ENCODE results near the gene TPR.
"Not testable (repeated sequence)": the region's sequence is repeated elsewhere in the genome, so short reads cannot be mapped to it uniquely, and the experiment has no call there.

Gene TPR

DNA sequence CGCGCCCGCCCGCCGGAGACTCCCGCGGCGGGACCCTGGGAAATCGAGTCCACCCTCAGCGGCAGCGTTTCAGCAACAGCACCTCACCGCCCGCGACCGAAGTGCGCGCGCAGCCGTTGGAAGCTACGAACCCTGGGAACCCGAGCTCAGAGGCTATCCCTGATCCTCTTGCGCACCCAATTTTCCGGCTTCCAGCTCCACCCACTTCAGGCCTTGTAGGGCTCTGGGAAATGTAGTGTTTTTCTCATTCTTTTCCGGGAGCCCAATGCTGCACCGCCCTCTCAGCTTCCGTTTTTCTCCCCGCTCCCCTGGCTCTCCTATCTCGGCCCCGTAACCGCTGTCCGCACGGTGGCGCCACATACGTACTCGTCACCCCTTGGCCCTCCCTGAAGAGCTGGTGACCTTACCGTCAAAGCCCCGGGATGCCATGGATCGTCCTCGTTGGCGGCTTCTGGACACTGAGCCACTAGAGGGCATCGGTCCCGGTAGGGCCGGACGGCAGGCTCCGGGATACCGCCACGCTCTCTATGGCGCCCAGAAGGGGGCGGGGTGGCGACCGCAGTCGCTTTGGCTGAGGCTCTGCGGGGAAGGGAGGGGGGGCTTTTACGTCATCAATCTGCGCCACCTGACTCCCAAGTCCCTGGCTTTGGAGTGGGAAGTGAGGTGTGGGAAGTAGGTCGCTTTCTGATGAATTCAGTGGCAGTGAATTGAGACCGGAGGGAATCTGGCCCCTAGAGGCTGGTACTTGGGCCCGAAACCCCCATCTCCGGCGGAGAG lies at the start of gene TPR, which contains the start of gene ODR4:
TSS of gene TPR (minus strand) at position 102 of the 777 bp plus-strand sequence. CDS start 225 bp downstream, outside the sequence.
TSS of gene ODR4 (plus strand) at position 687 of the 777 bp plus-strand sequence. CDS start 3,948 bp downstream, outside the sequence.
- peak; percentile 97 for DNase-seq (ENCODE audit: low spot score)

DNA sequence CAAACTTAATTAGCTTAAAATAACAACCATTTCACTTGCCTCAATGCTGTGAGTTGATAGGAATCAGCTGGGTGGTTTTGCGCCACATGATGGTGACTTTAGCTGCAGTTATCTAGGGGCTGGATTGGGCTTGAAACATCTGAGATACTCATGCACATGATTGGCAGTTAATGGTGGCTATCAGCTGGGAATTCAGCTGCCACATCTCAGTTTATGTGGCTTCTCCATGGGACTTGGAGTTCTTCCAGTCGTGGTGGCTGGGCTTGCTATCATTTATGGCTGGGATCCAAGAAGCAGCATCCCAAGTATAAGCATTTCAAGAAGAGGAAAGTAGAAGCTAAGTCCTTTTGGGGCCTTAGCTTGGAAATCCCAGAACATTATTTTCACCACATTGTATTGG lies 49.5 kb upstream of the TPR start:
- DNase-seq (ENCODE audit: low spot score), result no peak

DNA sequence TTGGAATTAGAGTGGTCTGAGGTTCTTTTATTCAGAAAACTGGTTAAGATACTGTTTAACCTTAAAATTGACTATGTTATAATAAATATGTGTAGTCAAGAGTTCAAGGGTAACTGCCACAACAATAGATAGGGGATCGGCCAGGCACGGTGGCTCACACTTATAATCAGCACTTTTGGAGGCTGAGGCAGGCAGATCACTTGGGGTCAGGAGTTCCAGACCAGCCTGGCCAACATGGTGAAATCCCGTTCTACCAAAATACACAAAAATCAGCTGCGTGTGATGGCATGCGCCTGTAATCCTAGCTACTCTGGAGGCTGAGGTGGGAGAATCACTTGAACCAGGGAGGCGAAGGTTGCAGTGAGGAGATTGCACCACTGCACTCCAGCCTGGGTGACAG lies 46.4 kb upstream of the TPR start:
- DNase-seq (ENCODE audit: low spot score), result no peak

DNA sequence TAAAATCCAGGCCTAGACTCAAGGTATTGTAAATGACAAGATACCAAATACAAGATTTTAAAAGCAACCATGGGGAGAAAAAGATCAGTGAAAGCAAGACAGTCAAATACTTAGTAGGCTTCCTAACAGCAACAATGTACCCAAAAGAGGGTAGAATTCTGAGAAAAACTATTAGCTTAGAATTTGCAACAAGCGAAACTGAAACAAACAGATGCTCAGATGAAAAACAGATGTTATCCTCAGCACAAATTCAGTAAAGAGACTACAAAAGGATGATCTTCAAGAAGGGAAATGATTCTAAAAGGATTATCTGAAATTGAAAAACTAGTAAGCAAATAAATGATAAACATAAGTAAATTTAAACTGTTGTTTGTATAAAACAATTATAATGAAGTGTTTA lies 45.9 kb upstream of the TPR start:
- DNase-seq (ENCODE audit: low spot score), result peak; percentile 23

DNA sequence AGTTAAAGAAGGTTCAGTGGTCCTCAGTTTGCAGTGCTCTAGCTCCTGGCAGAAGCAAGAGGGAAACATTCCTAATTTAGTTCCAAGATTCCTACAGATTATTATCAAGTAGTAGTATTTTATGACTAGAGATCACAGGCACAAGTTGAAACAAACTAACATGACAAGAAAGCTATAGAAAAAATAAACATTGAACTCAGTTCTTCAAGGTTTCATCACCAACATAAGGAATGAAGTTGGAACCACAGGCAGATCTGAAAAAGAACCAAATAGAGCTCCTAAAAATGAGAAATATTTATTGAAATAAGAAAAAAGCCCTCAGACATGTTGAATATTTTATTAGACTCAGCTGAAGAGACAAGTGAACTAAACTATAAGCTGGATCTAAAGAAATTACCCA lies 45.3 kb upstream of the TPR start:
- no peak for DNase-seq (ENCODE audit: low spot score)

DNA sequence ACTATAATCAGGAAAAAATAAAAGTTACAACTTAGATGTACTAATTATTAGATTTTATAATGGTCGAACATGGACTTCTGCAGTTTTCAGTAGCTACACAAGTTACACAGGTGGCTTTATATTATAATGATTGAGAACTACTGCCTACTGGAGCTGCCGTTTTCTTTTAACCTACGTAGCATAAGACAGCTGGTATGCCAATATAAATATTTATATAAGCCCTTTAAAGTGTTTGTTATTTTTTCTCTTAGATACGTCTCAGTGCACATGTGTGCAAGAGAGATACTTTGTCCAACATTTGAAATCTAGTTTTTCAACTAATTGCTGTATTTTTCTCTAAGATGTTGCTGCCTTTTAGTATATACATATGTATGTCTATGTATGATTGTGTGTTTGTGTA lies 43.5 kb upstream of the TPR start:
- no peak for DNase-seq (ENCODE audit: low spot score)

DNA sequence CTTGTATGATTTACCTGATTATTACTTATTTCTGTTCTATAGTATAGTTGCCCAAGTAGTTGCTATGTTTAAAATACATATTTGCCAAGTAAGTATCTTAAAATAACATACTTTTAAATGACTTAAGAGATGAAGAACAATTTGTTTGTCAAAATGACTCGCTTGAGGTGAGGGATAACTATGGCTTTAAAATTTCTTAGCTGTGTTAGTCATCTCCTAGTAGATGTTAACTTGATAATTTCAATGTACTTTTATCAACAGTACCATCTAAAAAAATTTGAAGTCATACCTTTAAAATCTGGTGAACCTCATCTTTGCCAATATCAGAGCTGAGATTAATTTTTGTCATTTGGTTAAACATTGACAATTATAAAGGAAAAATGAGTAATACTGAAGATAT lies 38.3 kb upstream of the TPR start:
- DNase-seq (ENCODE audit: low spot score), result no peak

DNA sequence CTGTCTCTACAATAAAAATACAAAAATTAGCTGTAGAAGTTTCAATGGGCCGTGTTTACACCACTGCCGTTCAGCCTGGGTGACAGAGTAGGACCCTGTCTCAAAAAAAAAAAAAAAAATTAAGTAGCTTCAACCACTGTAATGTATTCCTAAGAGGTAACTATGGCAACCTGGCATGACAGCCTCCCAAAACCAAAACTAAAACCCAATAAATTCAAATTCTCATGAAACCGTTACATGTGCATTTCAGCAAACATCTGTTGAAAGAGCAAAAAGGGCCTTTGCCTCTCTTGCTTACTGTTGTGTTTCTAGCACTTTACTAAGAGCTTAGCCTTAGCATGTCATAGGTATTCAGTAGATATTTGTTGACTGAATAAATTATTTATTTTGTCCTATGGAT lies 34.0 kb upstream of the TPR start:
- no peak for DNase-seq (ENCODE audit: low spot score)

DNA sequence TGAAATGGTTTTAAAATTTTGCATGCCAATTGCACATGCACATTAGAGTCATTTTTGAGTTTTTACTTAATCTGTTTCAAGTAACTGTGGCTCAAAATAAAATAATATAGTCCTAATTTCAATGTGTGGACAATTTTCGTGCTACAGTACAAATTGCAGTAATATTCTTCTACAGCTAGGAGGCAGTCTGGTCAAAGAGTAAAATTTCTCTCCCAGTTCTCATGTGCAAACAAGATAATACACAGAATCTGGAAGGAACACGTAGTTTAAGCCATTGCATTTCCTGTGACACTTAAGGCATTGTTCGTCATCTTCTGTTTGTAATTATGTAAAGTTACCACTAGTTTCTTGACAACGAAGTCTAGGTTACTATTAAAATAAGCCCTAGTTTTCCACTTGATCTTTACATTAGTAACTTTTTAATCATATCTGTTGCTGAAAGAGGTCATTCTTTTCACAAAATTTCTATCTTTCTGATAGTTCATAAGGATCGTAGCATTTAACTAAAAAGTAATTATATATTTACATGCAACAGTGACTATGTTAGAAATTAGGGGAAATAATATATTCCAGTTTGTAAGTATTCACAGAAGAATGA lies 29.5 kb upstream of the TPR start:
- peak; percentile 63 for DNase-seq (ENCODE audit: low spot score)

DNA sequence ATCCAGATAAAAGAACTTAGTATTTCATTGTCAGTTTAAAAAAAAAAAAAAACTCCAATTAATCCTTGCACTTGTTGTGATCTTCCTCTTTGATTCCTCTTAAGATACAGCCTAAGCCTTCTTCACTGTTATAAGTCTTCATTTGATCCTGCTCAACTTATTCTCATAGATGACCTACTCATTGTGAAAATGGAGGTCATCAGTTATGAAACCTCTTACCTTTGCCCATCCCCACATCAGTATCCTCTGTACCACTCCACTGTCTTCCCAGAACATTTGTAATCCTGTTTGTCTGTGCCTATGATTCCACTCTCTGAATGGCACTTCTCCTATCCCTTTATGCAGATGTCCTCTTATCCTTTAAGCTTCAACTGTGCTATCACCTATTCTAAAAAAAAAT lies 28.6 kb upstream of the TPR start:
- DNase-seq (ENCODE audit: low spot score), result no peak

DNA sequence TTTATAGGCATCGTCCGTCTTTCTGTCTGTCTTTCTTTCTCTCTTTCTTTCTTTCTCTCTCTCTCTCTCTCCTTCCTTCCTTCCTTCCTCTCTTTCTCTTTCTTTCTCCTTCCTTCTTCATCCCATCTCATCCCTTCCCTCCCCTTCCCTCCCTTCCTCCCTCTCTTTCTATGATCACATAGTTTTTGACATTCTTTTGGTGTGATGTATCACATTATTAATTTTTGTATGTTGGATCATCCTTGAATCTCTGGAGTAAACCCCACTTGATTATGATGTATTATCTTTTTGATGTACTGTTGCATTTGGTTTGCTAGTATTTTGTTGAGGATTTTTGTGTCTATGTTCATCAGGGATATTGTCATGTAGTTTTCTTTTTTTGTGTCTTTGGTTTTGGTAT lies 26.4 kb upstream of the TPR start:
- not testable (repeated sequence) for DNase-seq (ENCODE audit: low spot score)

DNA sequence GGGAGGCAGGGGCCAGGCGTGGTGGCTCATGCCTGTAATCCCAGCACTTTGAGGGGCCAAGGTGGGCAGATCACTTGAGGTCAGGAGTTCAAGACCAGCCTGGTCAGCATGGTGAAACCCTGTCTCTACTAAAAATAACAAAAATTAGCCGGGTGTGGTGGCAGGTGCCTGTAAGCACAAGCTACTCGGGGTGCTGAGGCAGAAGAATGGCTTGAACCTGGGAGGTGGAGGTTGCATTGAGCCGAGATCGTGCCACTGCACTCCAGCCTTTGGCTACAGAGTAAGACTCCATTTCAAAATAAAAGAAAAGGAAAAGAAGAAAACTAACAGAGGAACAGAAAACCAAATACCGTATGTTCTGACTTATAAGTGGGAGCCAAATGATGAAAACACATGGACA lies 17.7 kb upstream of the TPR start:
- not testable (repeated sequence) for DNase-seq (ENCODE audit: low spot score)

DNA sequence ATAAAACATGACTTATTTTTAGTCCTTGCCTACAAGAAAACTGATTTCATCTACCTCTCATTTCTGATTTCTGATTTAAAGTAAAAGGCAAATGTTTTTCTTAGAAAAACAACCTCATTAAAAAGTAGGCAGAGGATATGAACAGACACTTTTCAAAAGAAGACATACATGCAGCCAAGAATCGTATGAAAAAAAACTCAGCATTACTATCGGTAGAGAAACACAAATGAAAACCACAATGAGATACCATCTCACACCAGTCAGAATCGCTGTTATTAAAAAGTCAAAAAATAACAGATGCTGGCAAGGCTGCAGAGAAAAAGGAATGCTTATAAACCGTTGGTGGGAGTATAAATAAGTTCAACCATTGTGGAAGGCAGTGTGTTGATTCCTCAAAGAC lies 16.8 kb upstream of the TPR start:
- DNase-seq (ENCODE audit: low spot score), result no peak

DNA sequence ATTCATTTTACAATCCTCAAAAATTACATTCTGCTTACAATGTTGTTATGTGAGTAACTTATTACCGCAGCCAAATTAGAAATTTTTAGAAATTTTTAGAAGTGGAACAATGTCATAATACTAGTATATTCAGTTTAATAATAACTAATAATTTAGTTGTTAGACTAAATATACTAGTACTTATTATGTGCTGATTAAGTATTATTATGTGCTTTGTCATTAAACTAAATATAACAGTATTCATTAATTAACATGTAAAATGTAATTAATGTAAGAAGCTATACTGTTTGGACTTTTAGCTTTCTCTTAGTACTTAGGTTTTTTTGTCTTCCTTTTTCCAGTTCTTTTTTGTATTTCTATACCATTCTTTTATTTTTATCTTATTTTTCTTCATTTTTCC lies 15.9 kb upstream of the TPR start:
- no peak for DNase-seq (ENCODE audit: low spot score)

DNA sequence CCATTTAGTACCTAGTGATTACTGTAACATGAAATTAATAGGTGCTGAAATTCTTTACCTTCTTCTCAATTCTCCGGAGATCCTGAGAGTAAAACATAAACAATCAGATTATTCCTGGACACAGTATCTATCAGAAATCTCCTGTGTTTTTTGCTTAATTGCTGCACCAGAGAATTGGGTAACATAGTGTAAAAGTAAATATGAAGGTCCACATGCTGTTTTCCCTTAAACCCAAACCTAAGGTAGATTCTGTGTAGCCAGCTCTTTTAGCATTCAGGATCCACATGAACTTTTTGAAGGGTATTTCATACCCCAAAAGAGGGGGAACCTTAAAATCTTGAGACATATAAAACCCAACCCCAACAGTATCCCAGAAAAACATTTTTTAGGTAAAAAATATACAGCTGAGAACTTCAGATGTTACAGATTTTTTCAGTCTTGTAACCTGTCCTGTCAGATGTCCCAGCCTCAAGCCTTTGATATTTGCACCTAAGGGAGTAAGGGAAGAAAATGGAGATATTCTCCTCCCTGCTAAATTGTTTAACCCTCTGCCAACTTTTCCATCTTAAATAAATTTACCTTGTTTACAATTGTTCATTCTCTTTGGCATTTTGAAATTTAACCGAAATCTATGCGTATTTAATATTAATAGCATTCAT lies 11.8 kb upstream of the TPR start:
- no peak for DNase-seq (ENCODE audit: low spot score)

DNA sequence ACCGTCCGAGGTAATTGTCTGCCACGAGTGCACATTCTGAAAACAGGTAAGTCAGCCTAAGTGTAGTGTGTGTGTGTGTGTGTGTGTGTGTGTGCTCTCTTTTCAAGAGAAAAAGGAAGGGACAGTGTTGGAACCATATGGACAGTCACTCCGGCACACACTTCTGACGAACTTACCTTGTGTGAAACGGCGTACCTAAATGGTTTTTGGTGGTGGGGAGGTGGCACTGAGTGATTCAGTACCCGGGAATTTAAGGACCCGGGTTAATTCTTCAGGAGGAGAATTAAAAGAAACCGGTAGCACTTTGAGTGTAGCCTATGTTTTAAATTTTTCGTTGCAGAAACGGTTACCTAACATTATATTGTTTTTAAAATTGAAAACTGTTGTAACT lies 871 bp upstream of the TPR start:
- DNase-seq (ENCODE audit: low spot score), result no peak

DNA sequence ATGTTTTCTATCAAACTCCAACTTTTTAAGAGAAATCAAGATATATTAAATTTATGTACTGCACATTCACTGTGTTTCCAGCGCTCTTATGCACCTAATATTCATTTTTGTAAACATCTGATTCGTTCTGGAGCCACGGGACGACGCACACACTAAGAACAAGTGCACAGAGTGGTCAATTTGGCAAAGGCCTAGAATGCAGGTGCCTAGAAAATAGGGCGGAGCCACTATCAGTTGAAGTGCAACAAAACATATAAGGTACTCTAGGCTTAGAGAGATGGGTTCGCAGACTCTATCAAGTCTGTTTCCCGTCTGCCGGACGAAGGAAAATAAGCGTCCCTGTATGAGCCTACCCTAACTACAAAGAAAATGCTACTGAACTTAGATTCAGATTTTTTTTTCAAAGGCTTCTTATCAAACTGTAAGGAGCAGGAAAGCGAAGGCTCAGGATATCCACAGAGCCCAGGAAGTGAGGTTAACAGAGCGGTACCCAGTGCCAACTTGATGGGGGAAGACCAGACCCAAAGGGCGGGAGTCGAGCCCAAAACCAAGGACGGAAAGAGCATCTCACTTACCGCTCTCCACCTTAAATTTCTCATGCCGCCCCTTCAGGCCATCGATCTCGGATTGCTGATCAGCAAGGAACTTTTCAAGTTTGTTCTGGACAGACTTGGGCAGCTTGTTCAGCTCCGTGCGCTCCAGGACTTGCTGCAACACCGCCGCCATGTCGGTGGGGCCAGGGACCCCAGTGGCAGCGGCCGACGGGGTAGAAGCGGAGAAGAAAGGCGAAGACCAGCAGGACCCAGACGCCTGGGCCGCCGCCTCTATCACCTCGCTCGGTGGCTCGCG lies 526 bp downstream of the TPR start:
- peak; percentile 40 for DNase-seq (ENCODE audit: low spot score)

DNA sequence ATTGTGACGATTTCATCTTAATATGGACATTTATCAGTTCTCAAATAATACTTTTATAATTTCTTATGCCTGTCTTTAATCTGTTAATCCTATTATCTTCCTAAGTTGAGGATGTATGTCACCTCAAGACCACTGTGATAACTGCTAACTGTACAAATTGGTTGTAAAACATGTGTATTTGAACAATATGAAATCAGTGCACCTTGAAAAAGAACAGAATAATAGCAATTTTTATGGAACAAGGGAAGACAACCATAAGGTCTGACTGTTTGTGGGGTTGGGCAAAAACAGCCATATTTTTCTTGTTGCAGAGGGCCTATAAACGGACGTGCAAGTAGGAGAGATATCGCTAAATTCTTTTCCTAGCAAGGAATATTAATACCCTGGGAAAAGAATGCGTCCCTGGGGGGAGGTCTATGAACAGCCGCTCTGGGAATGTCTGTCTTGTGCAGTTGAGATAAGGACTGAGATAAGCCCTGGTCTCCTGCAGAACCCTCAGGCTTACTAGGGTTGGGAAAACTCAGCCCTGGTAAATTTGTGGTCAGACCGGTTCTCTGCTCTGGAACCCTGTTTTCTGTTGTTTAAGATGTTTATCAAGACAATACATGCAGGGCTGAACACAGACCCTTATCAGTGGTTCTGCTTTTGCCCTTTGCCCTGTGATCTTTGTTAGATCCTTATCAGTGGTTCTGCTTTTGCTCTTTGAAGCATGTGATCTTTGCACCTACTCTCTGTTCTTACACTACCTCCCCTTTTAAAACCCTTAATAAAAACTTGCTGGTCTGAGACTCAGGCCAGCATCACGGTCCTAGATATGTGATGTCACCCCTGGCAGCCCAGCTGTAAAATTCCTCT lies 27.0 kb downstream of the TPR start:
- not testable (repeated sequence) for DNase-seq (ENCODE audit: low spot score)

DNA sequence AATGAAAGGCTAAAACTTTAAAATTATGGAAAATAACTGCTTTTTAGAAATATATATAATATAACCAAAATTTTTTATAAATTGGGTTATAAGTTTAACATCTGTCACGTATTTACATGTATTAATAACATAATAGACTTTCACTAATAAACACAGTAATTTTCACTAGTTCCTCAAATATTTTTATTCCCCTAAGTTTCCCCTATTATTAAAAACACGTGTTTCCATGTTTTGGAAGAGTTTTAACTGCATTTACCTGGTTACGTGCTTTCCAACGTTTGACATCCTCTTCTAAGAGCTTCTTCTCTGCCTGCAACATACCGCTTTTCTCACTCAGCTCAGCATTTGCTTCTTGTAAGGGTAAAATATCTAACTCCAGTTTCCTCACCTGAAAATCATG lies 34.3 kb downstream of the TPR start:
- no peak for DNase-seq (ENCODE audit: low spot score)

DNA sequence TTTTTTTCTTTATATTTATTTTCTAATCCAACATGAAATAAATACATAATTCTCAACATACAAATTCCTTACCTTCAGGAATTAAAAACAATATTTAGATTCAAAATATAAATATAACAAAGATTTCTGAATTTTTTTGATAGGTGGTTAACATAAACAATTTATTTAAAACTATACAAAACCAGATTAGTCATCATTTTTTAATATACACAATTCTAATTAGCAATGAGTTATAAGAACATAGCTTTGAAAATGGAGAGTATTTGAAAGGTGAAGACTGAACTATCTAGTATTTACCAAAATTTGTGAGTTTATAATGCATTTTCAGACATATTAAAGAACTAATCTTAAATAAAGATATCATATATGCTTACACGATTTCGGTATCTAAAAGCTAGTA lies 37.5 kb downstream of the TPR start:
- no peak for DNase-seq (ENCODE audit: low spot score)

DNA sequence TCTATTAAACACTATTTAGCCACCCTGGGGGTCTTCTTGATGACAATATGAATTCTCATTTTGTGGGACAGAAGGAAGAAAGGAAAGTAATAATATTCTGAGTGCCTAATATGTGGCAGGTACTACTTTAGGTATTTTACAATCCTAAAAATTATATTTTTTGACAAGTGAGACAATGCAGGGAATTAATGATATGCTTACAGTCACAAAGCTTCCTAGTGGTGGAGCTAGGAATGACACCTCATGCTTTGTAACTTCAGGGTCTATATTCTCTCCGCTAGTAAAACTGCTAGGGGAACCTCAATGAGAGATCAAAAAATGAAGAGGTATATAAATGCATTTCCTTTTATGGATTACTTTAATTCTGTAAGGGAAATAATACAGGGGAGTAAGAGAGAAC lies 44.3 kb downstream of the TPR start:
- no peak for DNase-seq (ENCODE audit: low spot score)

Data from AG20443 (cell line).